Frontal cortex (tissue), 4 donors: ENCODE data around the gene HAAO. TPM values are rescaled to one million over a fixed set of nuclear protein-coding genes. Genes with fewer than 3 reads are reported as not detected.

ENCODE experiments used
- DNase-seq, 2 donors: peaks; one replicate each; pipeline ENCODE4 v3.0.0; 2012; ENCODE audit warnings: low spot score in 2 of 2
- FAIRE-seq: peaks from 2 replicates; lab custom pipeline; 2012; peaks lifted over from hg19 to GRCh38; lab: Jason Lieb, UNC
- total RNA-seq: library from RNA; depleted of rRNA; stranded (reverse); fragments of >200 nt; gene quantifications from one replicate; pipeline ENCODE4 v1.2.3, GENCODE V29; 2014
- donor health status: control.
- donor health status: control.
- donor health status: control.

Gene HAAO
- total RNA-seq, 1 donor from 2014 or later, result 0.82 TPM

DNA sequence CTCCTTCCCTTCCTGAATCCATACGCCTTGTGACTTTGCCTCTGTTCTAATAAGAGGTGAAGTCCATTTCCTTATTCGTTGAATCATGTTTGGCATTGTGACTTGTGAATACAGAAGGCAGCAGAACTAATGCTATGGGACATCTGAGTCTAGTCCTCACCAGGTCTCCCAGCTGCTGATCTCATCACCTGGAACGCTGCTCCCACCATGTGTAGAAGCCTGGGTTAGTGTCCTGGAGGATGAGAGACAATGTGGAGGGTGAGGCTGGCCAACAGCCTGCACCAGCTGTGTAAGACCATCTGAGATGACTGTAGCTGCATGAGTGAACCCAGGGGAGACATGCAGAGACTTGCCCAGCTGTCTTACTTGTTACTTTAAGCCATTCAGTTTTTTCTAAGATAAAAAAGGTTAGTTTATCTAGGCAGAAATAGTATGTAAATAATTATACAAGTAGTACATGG lies 3.5 kb upstream of the HAAO start:
- no peak for FAIRE-seq

DNA sequence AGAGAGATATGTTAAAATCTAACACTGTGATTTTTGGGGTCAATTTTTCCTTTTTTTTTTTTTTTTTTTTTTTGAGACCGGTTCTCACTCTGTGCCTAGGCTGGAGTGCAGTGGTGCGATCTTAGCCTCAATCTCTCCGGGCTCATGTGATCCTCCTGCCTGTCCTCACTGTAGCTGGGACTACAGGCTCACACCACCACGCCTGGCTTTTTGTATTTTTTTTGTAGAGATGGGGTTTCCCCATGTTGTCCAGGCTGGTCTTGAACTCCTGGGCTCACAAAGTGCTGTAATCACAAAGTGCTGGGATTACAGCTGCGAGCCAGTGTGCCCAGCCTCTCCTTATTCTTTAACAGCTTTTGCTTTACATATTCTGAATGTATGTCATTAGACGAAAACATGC lies 2.9 kb upstream of the HAAO start:
- FAIRE-seq, result no peak
- DNase-seq, result no peak

More for the DNA sequence above, 3.5 kb upstream of the HAAO start:
- no peak for DNase-seq

DNA sequence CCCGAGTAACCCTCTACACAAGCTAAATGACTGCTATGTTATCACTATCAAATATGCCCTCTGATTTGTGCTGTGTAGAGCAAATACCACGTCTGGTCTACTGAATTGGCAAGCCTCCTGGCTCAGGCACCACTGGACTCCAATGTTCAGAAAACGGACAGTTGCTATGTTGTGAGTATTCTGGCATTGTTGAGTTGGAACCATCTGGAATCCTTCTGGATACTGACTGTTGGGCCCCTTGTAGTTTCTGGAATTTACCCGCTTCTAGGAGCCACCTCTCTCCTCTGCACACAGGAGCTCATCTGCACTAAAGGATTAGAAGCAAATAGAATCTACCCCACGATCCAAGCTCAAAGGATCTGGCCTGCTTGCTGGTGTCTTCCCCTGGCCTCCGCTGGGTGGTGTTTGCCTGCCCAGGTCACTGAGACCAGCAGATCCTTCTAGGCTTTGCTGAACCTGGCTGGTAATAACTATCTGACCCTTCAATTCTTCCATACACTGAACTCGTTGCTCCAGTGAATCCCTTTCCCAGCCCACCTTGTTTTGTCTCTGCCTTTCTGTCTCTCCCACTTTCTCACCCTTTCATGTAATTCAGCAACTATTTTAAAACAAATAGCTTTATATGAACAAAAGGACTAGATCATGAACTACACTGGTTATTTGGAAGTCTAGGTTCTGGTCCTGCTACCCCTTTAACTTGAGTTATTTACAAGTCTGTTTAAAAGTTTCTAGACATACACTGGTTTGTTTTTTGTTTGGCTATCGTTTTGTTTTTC lies 2.1 kb upstream of the HAAO start:
- DNase-seq (no peak), FAIRE-seq (no peak)

DNA sequence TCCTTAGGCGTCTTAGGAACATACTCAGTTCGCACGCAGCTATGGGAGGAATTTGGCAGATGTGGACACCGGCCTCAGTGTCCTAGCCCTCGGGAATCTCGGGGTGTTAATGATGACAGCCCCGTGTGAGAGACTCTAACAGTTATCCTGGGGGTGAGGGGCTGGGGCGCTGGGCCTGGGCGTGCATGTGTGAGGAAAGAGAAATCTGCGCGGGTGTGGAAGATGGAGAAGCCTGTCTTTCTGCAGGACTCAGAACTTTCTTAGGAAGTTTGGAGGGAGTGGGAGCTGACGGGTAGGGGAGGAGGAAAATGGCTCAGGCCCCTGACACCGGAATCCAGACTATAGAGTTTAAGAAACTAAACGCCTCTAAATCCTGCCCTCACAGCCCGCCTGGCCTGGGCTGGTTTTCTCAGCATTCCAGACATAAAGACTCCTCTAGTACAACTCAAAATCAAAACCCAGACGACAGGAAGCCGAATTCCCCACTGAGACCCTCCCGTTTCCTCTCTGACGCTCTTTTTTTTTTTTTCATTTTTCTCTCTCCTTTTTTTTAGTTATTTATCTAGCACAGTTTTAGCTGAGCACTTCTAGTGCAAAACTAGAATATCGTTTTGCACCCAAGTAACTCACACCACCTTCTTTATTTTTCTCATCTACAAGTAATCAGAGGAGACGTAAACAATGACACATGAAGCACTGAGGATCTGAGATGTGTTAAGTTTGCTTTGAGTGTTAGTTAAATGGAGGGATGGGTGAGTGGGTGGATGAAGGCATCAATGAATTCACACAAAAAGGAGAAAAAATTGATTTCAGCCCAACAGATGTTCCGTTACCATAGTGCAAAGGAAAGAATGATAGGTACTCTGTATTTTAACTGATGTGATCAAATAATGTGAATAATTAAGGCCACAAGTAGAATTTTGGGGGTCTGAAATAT lies 1.2 kb upstream of the HAAO start:
- no peak for FAIRE-seq

DNA sequence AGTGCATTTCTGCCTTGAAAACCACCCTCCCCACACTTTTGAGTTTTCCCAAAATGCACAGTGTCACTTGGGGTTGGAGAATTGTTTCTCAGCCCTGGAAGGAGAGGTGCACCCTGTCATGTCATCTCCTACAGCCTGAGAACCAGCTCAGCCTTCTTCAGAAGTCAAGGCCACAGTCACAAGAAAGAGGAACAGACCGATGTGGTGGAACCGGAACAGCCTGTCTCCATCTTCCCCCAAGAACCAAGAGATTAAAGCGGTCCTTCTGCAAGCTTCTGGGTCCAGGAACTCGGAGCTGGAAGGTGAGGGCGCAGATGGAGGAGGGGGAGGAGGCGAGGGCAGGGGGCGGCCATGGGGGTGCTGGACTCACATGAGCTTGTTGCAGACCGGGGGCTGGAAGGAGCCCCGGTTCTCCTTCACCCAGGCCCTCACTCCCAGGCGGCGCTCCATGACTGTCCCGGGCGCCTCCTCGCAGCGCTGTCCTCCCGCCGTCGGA lies 248 bp downstream of the HAAO start:
- no peak for DNase-seq
- no peak for FAIRE-seq

More for the DNA sequence above, 1.2 kb upstream of the HAAO start:
- peak in 1 of 2 donors; percentile 42 for DNase-seq

DNA sequence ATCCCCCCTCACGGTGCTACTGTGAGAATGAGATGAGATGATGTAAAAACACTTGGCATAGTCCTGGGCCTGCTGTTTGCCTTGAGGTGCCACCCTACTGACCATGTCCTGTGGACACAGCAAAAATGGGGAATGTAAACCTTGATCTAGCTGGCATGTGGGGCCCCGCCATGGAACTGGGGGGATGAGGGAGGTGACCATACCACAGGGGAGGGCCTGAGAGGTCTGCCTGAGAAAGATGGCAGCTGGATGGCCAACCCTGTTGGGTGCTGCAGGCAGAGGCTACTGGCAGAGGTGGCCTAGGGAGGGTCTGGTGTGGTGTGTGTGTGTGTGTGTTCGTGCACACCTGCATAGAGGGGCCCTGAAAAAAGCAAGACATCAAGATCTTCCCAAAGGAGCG lies 777 bp downstream of the HAAO start:
- no peak for DNase-seq
- no peak for FAIRE-seq

DNA sequence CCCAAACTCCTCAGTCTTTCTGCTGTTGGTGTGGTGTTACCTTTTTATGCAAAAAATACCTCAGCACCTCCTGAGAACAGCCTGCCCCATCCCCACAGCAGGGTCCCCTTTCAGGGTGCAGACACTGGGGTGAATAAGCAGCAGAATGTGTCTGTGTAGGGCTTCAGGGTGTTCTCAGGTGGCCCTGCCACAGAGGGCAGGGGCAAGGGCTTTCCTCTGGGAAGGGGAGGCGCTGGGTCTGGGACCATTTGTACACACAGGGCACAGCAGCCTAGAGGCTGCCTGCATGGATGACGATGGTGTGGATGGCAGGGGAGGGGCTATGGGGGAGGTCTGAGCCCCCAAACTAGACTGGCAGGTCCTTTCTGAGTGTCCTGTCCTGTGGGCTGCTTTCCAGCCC lies 2.6 kb downstream of the HAAO start:
- DNase-seq (no peak), FAIRE-seq (no peak)

DNA sequence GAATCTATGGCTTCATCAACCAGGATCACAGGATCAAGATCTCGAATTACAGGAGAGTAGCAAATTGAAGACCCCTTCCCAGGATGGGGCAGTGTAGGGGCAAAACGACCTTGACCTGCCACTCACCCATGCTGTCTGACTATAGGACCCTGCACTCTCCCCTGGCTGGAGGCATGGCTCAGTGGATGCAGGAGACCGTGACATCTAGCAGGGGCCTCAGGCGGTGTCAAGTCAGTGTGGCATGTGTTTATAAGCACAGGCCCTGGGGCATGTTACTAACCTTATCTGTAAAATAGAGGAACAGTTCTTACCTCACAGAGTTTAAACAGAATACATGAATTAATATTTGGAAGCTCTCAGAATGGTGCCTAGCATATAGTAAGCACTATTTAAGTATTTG lies 3.5 kb downstream of the HAAO start:
- DNase-seq, result no peak
- no peak for FAIRE-seq

DNA sequence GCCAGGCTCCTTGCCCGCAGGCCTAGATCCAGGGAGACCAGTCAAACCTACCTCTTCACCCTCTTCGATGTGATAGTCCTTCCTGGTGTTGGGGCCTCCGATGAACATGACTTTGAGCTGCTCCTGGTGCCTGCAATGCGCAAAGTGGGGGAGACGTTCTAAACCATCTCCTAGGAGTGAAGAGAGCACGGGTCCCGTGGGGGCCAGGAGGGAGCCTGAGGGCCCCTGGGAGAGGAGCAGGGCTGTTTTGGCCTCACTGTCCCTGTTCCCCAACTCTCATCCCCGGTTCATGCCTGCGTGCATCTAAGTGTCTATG lies 3.9 kb downstream of the HAAO start:
- FAIRE-seq, result no peak
- no peak for DNase-seq

DNA sequence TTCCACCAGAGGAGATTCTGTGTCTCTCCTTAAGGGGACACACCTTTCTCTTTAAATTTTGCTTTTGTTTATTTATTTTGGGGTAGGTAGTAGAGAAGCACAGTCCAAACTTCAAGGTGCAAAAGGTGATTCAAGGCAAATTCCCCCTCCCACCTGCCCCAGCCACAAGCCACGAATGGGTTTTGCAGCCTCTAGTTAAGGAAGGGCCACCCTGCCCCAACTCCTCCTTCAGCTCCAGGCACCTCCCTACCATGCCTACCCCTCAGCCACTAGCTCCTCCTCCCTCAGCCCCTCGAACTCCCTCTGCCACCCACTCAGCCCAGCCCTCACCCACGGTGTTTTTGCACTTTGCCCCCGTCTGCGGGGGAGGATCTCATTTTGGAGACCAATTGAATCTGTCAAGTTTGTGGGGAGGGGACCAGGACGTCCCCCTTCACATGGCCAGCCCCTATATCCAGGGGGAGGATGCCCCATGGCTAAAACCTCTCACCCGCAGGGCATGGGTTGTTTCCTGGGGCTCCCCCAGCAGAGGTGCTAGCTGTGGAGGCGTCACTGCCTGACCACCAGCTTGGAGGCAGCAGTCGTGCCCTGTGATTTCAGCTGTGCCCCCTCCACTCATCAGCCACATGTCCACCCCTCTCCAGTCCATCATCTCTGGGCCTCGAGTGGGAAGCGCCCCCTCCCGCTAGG lies 4.5 kb downstream of the HAAO start:
- no peak for DNase-seq
- FAIRE-seq, result no peak

DNA sequence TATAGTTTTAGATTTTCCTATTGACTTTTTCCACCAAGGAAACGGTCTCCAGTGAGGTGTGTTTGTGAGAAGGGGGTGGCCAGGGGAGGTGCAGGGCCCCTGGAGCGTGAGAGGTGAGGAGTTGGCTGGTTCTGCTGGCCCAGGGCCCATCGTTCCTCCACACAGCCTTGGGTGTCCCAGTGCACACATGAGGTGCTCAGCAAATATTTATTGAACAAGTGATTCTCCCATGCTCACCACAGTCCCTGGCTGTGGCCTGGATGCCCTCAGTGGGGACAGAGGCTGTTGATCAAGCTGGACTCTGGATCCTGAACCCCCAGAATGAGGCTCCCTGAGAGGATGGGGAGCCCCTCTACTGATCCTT lies 5.0 kb downstream of the HAAO start:
- DNase-seq, result no peak
- FAIRE-seq, result no peak

DNA sequence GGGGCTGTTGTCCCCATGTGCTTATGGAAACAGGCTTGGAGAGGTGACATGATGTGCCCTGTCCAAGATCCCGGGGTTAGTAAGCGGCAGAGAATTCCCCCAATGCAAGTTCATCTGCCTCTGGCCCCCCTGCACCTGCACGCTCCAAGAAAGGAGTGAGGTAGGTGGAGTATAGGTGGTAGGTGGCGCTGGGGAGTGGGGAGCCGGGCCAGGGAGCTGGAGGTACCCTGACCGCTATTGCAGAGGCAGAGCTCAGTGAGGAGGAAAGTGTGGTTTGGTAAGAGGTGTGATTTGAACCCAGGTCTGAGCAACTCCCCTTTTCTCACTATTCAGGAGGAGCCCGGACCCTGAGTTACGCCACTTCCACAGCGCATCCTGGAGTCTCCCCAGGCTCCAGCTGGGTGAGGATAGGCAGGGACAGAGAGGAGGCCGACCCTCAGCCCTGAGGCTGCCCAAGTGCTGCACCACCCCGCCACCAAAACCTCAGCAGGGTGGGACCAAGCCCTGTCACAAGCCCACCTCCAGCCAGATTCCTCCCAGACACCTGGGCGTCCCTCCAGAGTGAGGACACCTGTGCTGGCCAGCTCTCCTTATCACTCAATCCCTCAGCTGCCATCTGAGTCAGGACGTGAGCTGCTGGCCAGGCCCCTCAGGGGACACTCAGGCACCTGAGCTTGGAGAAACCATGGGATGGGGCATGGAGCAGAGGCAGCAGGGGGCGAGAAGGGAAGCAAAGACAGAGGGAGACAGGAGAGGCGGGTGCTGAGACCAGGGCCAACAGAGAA lies 5.6 kb downstream of the HAAO start:
- no peak for FAIRE-seq
- DNase-seq, result no peak

DNA sequence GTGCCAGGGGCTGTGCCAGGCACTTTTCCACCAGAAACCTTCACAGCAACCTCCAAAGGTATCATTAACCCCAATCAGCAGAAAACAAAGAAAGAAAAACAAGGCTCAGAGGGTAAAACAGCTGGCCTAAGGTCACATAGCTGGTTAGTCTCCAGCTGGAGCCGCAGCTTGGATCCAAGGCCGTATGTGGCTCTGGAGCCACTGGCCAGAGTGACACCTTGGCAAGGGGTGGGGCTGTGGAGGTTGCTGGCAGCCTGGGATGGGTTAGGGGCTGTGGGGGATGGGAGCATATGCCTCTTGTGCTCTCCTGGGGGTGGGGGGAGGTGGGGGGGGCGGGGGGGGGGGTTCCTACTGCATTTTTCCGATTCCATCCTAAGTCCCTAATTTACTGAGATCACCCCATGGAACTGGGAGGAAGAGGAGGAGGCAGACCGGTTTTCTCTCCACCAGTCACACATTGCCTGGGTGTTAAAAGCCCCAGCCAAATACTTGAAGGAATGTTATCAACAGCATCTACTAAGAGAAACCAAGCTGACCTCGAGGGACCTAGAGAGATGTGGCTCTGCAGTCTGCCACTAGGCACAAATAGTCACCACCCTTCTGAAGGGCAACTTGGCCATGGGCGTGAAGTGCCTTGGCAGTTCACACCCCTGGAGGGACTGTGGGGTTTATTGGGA lies 8.0 kb downstream of the HAAO start:
- FAIRE-seq, result no peak
- DNase-seq, result no peak

DNA sequence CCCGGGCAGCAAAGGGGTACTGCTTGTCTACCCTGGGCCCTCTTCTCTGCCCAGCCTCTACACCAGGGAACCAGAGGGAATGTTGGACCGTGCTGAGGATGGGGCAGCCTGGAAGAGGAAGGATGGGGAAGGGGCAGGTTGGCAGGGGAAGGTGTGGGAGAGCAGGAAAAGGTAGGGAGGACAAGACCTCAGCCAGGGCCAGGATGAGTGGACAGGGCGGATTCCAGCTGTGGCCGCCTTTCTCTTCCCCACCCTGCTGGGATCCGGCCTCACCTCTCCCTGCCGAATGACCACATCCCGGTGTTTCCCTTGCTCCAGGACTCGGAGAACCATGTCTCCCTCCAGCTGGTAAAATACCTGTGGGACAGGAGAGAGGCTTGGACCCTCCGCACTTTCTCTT lies 8.9 kb downstream of the HAAO start:
- FAIRE-seq, result no peak

DNA sequence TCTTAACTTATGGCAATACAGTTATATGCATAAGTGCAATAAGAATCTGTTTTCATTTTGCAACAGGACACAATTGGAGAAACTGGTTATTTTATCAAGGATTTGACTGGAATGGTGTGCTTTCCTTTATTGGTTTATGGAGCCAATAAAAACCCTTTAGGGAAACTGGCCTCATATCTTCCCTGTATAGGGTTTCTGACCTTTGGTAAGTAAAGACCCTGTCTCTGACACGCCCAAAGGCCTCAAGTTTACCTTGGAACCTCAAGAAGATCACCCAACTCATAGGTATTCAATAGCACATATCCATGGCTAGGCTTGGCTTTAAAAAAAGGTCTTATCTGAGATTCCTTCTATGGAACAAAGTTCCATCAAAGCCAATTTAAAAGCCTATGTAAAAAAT lies 11.2 kb downstream of the HAAO start:
- DNase-seq, result no peak

More for the DNA sequence above, 8.9 kb downstream of the HAAO start:
- DNase-seq, result no peak

DNA sequence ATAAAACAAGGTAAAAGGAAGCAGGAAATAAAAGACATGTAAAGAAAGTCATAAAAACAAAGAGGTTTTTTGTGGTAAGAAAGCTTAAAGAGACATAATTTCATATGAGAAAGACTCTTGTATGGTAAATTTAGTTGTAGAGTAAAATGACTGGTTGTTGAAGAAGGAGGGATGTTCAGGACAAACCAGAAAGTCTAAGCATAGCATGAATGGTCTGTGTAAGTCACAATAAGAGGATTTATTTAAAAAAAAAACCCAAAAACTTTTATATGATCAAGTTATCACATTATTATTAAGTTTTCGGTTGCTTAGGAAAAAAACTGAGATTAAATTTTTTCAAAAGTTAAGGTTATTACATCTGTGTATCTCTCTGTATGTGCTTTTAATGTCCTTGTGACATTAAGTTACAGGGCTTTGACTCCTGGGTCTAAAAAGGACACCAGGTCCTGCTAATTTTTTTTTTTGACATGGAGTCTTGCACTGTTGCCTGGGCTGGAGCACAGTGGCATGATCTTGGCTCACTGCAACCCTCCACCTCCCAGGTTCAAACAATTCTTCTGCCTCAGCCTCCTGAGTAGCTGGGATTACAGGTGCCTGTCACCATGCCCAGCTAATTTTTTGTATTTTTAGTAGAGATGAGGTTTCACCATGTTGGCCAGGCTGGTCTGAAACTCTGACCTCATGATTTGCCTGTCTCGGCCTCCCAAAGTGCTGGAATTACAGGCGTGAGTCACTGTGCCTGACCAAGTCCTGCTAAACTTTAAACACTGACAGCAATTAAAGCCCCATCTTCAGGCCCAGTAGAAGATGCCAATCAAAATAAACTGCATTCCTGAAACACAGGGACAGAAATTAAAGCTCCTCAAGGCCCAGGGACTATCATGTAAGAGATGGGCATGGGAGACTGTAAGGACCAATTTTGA lies 14.2 kb downstream of the HAAO start:
- FAIRE-seq (no peak), DNase-seq (no peak)

More for the DNA sequence above, 11.2 kb downstream of the HAAO start:
- FAIRE-seq, result no peak

DNA sequence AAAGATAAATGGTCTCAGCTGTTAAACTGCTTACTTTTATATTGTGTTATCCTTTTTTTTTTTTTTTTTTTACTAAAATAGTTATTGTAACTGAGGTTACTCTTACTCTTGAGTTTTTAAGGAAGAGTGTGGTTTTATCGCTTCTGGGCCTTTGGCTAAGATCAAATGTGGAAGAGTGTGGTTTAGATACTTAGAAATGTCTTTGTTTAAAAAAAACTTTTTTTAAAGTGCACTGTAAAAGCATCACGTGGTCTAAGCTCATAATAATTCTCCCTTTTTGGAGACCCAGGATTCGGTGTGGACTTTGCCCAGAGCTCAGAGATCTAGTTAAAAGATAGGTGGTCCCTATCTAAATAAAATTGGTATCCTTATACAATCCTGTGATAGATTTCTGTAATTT lies 16.6 kb downstream of the HAAO start:
- DNase-seq, result no peak
- no peak for FAIRE-seq

DNA sequence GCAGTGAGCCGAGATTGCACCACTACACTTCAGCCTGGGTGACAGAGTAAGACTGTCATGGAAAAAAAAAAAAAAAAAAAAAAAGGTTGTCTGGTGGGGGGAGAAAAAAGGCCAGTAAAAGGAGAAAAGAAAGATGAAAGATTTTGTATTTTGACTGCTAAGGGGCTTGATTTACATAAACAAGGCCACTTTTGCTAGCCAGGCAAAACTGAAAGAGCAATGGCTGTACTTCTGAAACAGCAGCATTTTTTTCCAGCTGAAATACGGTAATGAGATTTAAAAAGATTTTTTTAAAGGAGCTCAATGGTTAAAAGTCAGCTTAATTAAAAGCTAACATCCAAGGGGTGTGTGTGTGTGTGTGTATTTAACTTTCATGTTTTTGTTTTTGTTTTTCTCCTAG lies 17.2 kb downstream of the HAAO start:
- FAIRE-seq (no peak), DNase-seq (no peak)
